HEK293 (cell line): ENCODE measurements around the gene KRT8.

Experiments used
- FEZF1 ChIP-seq: fragments of 450-650 bp; formaldehyde crosslinking; IDR thresholded peaks from 2 replicates; pipeline ENCODE4 v1.5.1; 2016; ENCODE audit warnings: missing biosample characterization, missing genetic modification characterization
- ZBTB17 ChIP-seq: fragments of 450-650 bp; formaldehyde crosslinking; IDR thresholded peaks from 2 replicates; pipeline ENCODE4 v1.5.1; 2016; ENCODE audit warnings: missing biosample characterization, missing genetic modification characterization
- ZNF184 ChIP-seq: fragments of 450-650 bp; IDR thresholded peaks from 2 replicates; pipeline ENCODE4 v1.5.1; 2018; ENCODE audit warnings: missing biosample characterization, mild to moderate bottlenecking, missing genetic modification characterization
- ZNF221 ChIP-seq: fragments of 450-650 bp; formaldehyde crosslinking; IDR thresholded peaks from 2 replicates; pipeline ENCODE4 v1.5.1; 2017; ENCODE audit warnings: missing biosample characterization, missing genetic modification characterization, borderline replicate concordance
- TF ChIP-seq, protein P1 (sequence below): fragments of 450-650 bp; formaldehyde crosslinking; IDR thresholded peaks from 2 replicates; pipeline ENCODE4 v1.5.1; 2016; ENCODE audit warnings: missing biosample characterization, missing genetic modification characterization

GRCh38 chr12:52865090-52865944 is 39.6 kb downstream of the KRT8 start:
- peak; percentile 83 for TF ChIP-seq ZBTB17 (tag by site-specific recombination)
- TF ChIP-seq, protein P1, sequence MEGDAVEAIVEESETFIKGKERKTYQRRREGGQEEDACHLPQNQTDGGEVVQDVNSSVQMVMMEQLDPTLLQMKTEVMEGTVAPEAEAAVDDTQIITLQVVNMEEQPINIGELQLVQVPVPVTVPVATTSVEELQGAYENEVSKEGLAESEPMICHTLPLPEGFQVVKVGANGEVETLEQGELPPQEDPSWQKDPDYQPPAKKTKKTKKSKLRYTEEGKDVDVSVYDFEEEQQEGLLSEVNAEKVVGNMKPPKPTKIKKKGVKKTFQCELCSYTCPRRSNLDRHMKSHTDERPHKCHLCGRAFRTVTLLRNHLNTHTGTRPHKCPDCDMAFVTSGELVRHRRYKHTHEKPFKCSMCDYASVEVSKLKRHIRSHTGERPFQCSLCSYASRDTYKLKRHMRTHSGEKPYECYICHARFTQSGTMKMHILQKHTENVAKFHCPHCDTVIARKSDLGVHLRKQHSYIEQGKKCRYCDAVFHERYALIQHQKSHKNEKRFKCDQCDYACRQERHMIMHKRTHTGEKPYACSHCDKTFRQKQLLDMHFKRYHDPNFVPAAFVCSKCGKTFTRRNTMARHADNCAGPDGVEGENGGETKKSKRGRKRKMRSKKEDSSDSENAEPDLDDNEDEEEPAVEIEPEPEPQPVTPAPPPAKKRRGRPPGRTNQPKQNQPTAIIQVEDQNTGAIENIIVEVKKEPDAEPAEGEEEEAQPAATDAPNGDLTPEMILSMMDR: peak; percentile 68; the same call in 1 of the 2 replicates
- no peak for TF ChIP-seq ZNF184
- no peak for TF ChIP-seq ZNF221
- no peak for TF ChIP-seq FEZF1 (tag by site-specific recombination)
